H1 (cell line): ENCODE measurements around the gene ZC3H12C. TPM values are rescaled to one million over a fixed set of nuclear protein-coding genes. Genes with fewer than 3 reads are reported as not detected.

ENCODE experiments used
- CREB1 ChIP-seq: IDR thresholded peaks from 2 replicates; pipeline ENCODE4 v1.6.1; 2012; ENCODE audit warnings: inconsistent platforms
- GABPA ChIP-seq: IDR thresholded peaks from 2 replicates; pipeline ENCODE4 v1.6.1; 2011; ENCODE audit warnings: mild to moderate bottlenecking, low read length, moderate library complexity, borderline replicate concordance; ENCODE audit not compliant: insufficient read depth
- RFX5 ChIP-seq: IDR thresholded peaks from 2 replicates; pipeline ENCODE4 v1.6.1; 2011; ENCODE audit warnings: low read depth, low read length, improper control_type of control experiment, borderline replicate concordance
- polyA plus RNA-seq, 7 experiments: library from polyadenylated mRNA; depleted of rRNA in 3 of 7; stranded (reverse) in 5 of 7; unstranded in 2 of 7; fragments of >200 nt in 5 of 7; fragments of 200-250 nt in 2 of 7; gene quantifications; 1 replicate in 5 of 7; 2 replicates in 1 of 7; 4 replicates in 1 of 7; pipeline versions ENCODE4 v1.2.1 to v1.2.3, GENCODE V29; 2011 to 2013; ENCODE audit warnings: missing spikeins in 2 of 7, mixed read lengths in 2 of 7
- total RNA-seq: library from RNA; stranded (reverse); fragmentation: NEBNext Ultra II Directional; extraction: Animal tissue kit (Norgen Biotek cat#: 25700); gene quantifications from 2 replicates; pipeline ENCODE4 v1.2.1, GENCODE V29; 2021
- TF ChIP-seq, protein P1 (sequence below): fragments of 300-600 bp; sonication (generic); IDR thresholded peaks from 2 replicates; pipeline ENCODE4 v1.7.1; 2012; ENCODE audit warnings: low read length, moderate library complexity, mild to moderate bottlenecking, inconsistent platforms; ENCODE audit not compliant: insufficient replicate concordance
- TF ChIP-seq, protein P2 (sequence below): IDR thresholded peaks from 2 replicates; pipeline ENCODE4 v1.6.1; 2011; ENCODE audit warnings: low read depth, mild to moderate bottlenecking, low read length; ENCODE audit not compliant: insufficient read depth

Gene ZC3H12C
- total and polyA plus RNA-seq, 2 of the 8 experiments (the other 6 are each of a cell fraction or from before 2014, with no cell fraction given), result 2.0 to 2.7 TPM

DNA sequence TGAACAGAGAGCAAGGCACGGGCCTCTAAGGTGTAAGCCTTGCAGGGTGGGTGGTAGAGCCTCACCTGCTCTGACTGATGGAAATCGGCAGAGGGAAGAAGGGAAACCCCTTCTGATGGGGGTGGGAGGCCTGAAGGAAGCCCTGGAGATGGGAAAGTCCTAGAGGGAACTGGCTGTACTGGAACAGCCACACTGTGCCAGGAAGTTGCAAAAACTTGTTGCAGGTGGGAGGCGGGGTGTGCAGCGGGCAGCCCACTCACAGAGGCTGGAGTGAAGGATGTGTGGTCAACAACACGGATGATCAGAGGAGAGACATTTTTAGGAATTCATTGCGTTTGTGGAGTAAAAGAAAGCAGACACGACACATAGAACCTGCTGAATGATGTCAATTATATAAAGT is 91.3 kb downstream of the ZC3H12C start (continued):
- TF ChIP-seq, protein P1, sequence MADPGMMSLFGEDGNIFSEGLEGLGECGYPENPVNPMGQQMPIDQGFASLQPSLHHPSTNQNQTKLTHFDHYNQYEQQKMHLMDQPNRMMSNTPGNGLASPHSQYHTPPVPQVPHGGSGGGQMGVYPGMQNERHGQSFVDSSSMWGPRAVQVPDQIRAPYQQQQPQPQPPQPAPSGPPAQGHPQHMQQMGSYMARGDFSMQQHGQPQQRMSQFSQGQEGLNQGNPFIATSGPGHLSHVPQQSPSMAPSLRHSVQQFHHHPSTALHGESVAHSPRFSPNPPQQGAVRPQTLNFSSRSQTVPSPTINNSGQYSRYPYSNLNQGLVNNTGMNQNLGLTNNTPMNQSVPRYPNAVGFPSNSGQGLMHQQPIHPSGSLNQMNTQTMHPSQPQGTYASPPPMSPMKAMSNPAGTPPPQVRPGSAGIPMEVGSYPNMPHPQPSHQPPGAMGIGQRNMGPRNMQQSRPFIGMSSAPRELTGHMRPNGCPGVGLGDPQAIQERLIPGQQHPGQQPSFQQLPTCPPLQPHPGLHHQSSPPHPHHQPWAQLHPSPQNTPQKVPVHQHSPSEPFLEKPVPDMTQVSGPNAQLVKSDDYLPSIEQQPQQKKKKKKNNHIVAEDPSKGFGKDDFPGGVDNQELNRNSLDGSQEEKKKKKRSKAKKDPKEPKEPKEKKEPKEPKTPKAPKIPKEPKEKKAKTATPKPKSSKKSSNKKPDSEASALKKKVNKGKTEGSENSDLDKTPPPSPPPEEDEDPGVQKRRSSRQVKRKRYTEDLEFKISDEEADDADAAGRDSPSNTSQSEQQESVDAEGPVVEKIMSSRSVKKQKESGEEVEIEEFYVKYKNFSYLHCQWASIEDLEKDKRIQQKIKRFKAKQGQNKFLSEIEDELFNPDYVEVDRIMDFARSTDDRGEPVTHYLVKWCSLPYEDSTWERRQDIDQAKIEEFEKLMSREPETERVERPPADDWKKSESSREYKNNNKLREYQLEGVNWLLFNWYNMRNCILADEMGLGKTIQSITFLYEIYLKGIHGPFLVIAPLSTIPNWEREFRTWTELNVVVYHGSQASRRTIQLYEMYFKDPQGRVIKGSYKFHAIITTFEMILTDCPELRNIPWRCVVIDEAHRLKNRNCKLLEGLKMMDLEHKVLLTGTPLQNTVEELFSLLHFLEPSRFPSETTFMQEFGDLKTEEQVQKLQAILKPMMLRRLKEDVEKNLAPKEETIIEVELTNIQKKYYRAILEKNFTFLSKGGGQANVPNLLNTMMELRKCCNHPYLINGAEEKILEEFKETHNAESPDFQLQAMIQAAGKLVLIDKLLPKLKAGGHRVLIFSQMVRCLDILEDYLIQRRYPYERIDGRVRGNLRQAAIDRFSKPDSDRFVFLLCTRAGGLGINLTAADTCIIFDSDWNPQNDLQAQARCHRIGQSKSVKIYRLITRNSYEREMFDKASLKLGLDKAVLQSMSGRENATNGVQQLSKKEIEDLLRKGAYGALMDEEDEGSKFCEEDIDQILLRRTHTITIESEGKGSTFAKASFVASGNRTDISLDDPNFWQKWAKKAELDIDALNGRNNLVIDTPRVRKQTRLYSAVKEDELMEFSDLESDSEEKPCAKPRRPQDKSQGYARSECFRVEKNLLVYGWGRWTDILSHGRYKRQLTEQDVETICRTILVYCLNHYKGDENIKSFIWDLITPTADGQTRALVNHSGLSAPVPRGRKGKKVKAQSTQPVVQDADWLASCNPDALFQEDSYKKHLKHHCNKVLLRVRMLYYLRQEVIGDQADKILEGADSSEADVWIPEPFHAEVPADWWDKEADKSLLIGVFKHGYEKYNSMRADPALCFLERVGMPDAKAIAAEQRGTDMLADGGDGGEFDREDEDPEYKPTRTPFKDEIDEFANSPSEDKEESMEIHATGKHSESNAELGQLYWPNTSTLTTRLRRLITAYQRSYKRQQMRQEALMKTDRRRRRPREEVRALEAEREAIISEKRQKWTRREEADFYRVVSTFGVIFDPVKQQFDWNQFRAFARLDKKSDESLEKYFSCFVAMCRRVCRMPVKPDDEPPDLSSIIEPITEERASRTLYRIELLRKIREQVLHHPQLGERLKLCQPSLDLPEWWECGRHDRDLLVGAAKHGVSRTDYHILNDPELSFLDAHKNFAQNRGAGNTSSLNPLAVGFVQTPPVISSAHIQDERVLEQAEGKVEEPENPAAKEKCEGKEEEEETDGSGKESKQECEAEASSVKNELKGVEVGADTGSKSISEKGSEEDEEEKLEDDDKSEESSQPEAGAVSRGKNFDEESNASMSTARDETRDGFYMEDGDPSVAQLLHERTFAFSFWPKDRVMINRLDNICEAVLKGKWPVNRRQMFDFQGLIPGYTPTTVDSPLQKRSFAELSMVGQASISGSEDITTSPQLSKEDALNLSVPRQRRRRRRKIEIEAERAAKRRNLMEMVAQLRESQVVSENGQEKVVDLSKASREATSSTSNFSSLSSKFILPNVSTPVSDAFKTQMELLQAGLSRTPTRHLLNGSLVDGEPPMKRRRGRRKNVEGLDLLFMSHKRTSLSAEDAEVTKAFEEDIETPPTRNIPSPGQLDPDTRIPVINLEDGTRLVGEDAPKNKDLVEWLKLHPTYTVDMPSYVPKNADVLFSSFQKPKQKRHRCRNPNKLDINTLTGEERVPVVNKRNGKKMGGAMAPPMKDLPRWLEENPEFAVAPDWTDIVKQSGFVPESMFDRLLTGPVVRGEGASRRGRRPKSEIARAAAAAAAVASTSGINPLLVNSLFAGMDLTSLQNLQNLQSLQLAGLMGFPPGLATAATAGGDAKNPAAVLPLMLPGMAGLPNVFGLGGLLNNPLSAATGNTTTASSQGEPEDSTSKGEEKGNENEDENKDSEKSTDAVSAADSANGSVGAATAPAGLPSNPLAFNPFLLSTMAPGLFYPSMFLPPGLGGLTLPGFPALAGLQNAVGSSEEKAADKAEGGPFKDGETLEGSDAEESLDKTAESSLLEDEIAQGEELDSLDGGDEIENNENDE, result no peak
- TF ChIP-seq, protein P2, sequence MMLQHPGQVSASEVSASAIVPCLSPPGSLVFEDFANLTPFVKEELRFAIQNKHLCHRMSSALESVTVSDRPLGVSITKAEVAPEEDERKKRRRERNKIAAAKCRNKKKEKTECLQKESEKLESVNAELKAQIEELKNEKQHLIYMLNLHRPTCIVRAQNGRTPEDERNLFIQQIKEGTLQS, result no peak
- no peak for TF ChIP-seq GABPA
- no peak for TF ChIP-seq CREB1
- no peak for TF ChIP-seq RFX5
